ENCODE data around the gene EMILIN1.

The EMILIN1 gene

DNA sequence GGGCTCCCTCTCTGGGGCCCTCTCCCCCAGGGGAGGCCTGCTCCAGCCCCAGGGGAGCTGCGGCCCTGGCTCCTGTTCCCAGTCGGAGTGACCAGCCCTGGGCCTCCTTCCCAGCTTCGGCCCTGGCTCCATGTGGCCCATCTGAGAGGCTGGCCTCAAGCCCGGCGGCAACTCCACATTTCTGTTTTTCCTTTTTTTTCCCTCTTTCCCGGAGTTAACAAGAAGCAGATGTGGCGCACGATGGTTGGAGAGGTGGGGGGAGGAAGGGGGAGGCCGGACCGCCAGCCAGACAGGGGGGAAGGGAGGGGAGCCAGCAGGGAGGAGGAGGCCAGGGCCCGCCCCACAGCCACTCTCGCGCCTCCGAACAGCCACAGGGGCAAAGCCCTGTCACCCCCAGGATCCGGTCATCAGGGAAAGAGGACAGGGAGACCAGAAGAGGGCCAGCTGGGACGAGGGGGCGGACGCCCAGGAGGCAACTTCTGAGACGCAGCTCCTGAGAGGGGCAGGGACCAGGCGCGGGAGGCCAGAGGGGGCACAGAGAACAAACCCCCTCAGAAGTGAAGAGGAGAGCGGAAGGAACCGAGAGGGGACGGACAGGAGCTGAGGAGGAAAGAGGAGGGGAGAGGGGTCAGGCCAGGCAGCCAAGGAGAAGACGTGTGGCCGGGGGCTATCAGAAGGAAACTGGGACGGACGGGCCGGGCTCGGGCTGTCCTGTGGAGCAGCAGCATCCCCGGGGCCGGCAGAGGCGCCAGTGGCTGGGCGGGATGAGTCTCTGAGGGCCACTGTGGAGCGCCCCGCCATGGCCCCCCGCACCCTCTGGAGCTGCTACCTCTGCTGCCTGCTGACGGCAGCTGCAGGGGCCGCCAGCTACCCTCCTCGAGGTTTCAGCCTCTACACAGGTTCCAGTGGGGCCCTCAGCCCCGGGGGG, at the start of gene EMILIN1:
TSS of gene EMILIN1 (plus strand) at position 349 of the 928 bp plus-strand sequence. CDS start at position 800, 451 bp downstream.
- no peak within 1 kb of the TSS for H3K27ac ChIP-seq (ENCODE audit: low read depth, low read length)
- H3K27me3 ChIP-seq (ENCODE audit: control insufficient read depth, insufficient read depth, low read length), result no peaks in the 10 kb centered on the region
- no peaks in the 10 kb centered on the region for H3K9me3 ChIP-seq (ENCODE audit: control insufficient read depth, insufficient read depth, low read depth, low read length)
- 0 out of 2 replicates have a peak within 1 kb of the TSS, but pooled peaks have one; percentile 30 for H3K4me3 ChIP-seq (ENCODE audit: low read depth, low read length)
- no peaks in the 10 kb centered on the region for H3K36me3 ChIP-seq (ENCODE audit: control insufficient read depth, insufficient read depth, low read length)
- H3K4me1 ChIP-seq (ENCODE audit: control insufficient read depth, insufficient read depth, low read length), result peaks cover 21% of the 10 kb centered on the region
- H3K9ac ChIP-seq (ENCODE audit: low read length), result peak within 1 kb of the TSS; percentile 48

DNA sequence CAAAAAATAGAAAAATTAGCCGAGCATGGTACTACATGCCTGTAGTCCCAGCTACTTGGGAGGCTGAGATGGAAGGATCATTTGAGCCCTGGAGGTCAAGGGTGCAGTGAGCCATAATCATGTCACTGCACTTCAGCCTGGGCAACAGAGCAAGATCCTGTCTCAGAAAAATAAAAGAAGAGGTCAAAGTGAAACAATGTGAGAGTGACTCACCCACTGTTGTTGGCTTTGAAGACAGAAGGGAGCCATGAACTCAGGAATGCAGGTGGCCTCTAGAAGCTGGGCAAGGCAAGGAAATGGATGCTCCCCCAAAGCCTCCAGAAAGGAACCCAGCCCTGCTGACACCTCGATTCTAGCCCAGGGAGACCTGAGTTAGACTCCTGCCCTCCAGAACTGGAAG, 49.4 kb upstream of the EMILIN1 start:
- peaks cover 21% of the 10 kb centered on the region; the same call in 1 of the 2 replicates for H3K36me3 ChIP-seq (ENCODE audit: control insufficient read depth, insufficient read depth, low read length)
- H3K9me3 ChIP-seq (ENCODE audit: control insufficient read depth, insufficient read depth, low read depth, low read length), result no peaks in the 10 kb centered on the region
- no peaks in the 10 kb centered on the region for H3K27me3 ChIP-seq (ENCODE audit: control insufficient read depth, insufficient read depth, low read length)
- no peak overlapping the region for H3K9ac ChIP-seq (ENCODE audit: low read length)
- no peak overlapping the region for H3K27ac ChIP-seq (ENCODE audit: low read depth, low read length)
- peaks cover 15% of the 10 kb centered on the region for H3K4me1 ChIP-seq (ENCODE audit: control insufficient read depth, insufficient read depth, low read length)
- H3K4me3 ChIP-seq (ENCODE audit: low read depth, low read length), result no peak overlapping the region

DNA sequence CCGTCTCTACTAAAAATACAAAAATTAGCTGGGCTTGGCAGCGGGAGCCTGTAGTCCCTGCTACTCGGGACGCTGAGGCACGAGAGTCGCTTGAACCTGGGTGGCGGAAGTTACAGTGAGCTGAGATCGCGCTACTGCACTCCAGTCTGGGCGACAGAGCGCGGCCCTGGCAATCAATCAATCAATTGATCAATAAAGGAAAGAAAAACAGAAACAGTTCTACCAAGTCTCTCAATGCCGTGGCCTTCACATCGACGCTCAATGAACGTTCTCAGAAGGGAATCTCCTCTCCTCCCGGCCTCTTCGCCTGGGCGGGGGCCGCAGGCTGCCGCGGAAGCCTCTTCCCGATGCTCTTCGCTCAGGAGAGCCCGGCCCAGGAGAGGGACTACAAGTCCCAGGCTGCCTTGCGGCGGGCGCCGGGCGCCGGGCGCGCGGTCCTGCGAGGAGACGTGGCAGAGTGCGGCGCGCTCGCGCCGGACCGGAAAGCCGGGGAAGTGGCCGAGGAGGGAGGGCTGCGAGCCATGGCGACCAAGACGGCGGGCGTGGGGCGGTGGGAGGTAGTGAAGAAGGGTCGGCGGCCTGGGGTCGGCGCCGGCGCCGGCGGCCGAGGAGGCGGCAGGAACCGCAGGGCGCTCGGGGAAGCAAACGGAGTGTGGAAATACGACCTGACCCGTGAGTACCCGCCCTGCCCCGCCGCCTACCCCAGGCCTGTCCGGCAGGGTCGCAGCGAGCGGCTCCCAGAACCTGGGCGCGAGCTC, 45.7 kb upstream of the EMILIN1 start, which contains the start of gene TMEM214:
TSS of gene TMEM214 (plus strand) at position 471 of the 758 bp plus-strand sequence. CDS start at position 522, 51 bp downstream.
- Histone ChIP-seq H3K27me3 (ENCODE audit: control insufficient read depth, insufficient read depth, low read length) (no peaks in the 10 kb centered on the region), H3K9me3 (ENCODE audit: control insufficient read depth, insufficient read depth, low read depth, low read length) (no peaks in the 10 kb centered on the region), H3K27ac (ENCODE audit: low read depth, low read length) (peak within 1 kb of the TSS; percentile 20; the same call in 1 of the 2 replicates), H3K9ac (ENCODE audit: low read length) (peak within 1 kb of the TSS; percentile 85), H3K4me1 (ENCODE audit: control insufficient read depth, insufficient read depth, low read length) (peaks cover 11% of the 10 kb centered on the region), H3K36me3 (ENCODE audit: control insufficient read depth, insufficient read depth, low read length) (peaks cover 45% of the 10 kb centered on the region), H3K4me3 (ENCODE audit: low read depth, low read length) (peak within 1 kb of the TSS; percentile 94)

DNA sequence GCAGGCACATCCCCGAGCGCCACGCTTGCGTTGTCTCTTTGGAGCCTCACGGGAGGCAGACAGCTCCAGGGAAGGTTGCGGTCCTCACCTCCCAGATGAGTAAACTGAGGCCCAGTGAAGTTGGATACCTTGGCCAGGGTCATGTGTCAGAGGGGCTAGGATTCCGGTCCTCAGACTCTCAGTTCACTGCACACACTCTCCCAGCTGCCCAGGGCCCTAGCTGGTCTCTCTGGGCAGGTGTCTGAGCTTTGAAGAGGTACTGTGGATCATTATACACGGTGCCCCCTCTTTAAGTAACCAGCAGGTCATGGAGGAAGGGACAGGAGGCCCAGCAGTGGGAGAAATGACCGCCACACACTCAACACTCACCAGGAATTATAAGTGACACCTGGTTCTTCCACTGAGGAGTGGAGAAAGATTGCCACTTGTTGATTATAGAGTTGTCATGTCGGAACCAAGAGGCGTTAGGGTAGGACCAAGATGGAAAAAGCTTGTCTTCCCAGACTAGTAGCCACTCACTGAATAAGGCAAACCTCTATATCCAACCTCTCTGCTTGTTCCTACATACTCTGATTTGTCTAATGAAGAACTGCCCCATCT, 45.1 kb upstream of the EMILIN1 start:
- Histone ChIP-seq H3K4me1 (ENCODE audit: control insufficient read depth, insufficient read depth, low read length) (peaks cover 11% of the 10 kb centered on the region), H3K27me3 (ENCODE audit: control insufficient read depth, insufficient read depth, low read length) (no peaks in the 10 kb centered on the region), H3K9ac (ENCODE audit: low read length) (peak overlapping the region; percentile 85), H3K27ac (ENCODE audit: low read depth, low read length) (peak overlapping the region; percentile 20; the same call in 1 of the 2 replicates), H3K9me3 (ENCODE audit: control insufficient read depth, insufficient read depth, low read depth, low read length) (no peaks in the 10 kb centered on the region), H3K4me3 (ENCODE audit: low read depth, low read length) (peak overlapping the region; percentile 94), H3K36me3 (ENCODE audit: control insufficient read depth, insufficient read depth, low read length) (peaks cover 50% of the 10 kb centered on the region)

DNA sequence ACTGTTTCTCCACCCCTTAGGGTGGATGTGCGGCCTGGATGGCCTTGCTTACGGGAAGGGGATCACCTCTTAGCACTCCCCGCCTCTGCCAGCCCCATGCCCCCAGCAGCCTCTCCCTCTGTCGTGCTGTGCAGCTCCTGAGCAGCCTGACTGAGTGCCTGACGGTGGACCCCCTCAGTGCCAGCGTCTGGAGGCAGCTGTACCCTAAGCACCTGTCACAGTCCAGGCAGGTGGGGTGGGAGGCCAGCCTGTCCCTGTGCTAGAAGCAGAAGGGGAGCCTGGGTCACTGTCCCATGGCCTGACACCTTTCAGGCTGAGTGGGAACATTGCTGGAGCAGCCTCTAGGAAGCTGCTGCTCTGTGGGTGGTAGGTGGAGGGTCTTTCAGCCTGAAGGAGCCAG, 40.4 kb upstream of the EMILIN1 start:
- H3K9ac ChIP-seq (ENCODE audit: low read length), result no peak overlapping the region
- H3K27ac ChIP-seq (ENCODE audit: low read depth, low read length), result no peak overlapping the region
- H3K27me3 ChIP-seq (ENCODE audit: control insufficient read depth, insufficient read depth, low read length), result no peaks in the 10 kb centered on the region
- H3K36me3 ChIP-seq (ENCODE audit: control insufficient read depth, insufficient read depth, low read length), result peaks cover 84% of the 10 kb centered on the region
- no peak overlapping the region for H3K4me3 ChIP-seq (ENCODE audit: low read depth, low read length)
- H3K9me3 ChIP-seq (ENCODE audit: control insufficient read depth, insufficient read depth, low read depth, low read length), result no peaks in the 10 kb centered on the region
- peaks cover 9% of the 10 kb centered on the region for H3K4me1 ChIP-seq (ENCODE audit: control insufficient read depth, insufficient read depth, low read length)

DNA sequence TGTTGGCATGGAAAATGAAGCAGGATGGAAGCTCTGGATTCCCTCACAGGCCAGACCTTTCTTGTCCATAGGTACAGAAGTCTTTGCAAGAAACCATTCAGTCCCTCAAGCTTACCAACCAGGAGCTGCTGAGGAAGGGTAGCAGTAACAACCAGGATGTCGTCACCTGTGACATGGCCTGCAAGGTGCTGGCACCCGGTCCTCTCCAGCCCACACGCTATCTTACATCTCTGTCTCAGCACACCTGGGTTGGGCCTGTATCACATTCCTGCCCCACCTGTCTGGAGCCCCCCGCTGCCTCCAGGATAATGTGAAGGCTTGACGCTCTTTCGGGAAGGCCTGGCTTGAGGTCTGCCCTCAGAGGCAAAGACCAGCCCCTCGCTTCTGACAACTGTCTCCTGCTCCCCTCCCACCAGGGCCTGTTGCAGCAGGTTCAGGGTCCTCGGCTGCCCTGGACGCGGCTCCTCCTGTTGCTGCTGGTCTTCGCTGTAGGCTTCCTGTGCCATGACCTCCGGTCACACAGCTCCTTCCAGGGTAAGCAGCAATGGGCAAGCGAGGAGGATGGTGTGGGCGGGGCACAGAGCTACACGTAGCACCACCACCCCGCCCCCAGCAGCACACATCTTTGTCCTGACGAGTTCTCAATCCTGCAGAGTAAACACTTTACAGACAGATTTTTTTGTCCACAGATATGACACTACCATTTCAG, 39.6 kb upstream of the EMILIN1 start:
- Histone ChIP-seq H3K9ac (ENCODE audit: low read length) (no peak overlapping the region), H3K27ac (ENCODE audit: low read depth, low read length) (no peak overlapping the region), H3K4me1 (ENCODE audit: control insufficient read depth, insufficient read depth, low read length) (peaks cover 4% of the 10 kb centered on the region; the same call in 1 of the 2 replicates), H3K9me3 (ENCODE audit: control insufficient read depth, insufficient read depth, low read depth, low read length) (no peaks in the 10 kb centered on the region), H3K36me3 (ENCODE audit: control insufficient read depth, insufficient read depth, low read length) (peaks cover 88% of the 10 kb centered on the region), H3K4me3 (ENCODE audit: low read depth, low read length) (no peak overlapping the region), H3K27me3 (ENCODE audit: control insufficient read depth, insufficient read depth, low read length) (no peaks in the 10 kb centered on the region)

DNA sequence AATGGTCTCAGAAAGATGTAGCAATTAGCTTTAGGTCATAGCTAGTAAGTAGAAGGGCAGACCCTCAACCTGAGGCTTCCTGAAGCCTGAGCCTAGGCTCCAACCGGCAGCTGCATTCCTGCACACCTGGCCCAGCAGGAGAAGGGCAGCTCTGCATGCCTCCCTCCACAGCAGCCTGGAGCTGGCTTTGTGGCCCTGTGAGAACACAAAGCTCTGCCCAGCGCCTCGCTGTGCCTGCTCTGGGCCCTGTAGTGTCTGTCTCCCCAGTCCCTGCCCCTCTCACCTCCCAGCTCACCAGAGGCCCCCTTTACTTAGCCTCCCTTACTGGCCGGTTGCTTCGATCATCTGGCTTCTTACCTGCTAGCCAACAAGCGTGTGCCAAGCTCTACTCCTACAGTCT, 39.0 kb upstream of the EMILIN1 start:
- Histone ChIP-seq H3K4me1 (ENCODE audit: control insufficient read depth, insufficient read depth, low read length) (no peaks in the 10 kb centered on the region), H3K4me3 (ENCODE audit: low read depth, low read length) (no peak overlapping the region), H3K36me3 (ENCODE audit: control insufficient read depth, insufficient read depth, low read length) (peaks cover 88% of the 10 kb centered on the region), H3K27ac (ENCODE audit: low read depth, low read length) (no peak overlapping the region), H3K9me3 (ENCODE audit: control insufficient read depth, insufficient read depth, low read depth, low read length) (no peaks in the 10 kb centered on the region), H3K27me3 (ENCODE audit: control insufficient read depth, insufficient read depth, low read length) (no peaks in the 10 kb centered on the region), H3K9ac (ENCODE audit: low read length) (no peak overlapping the region)

DNA sequence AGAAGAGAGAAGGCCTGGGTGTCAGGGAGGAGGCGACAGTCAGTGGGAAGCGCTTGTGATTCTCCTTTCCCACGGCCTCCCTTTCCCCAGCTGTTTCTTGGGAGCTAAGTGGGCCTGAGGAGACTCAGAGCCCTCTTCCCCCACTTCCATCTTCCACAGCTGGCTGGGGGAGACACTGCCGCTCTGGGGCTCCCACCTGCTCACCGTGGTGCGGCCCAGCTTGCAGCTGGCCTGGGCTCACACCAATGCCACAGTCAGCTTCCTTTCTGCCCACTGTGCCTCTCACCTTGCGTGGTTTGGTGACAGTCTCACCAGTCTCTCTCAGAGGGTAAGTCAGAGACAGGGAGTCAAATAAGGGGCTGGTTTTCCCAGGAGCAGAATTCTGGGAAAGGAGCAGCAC, 38.5 kb upstream of the EMILIN1 start:
- Histone ChIP-seq H3K36me3 (ENCODE audit: control insufficient read depth, insufficient read depth, low read length) (peaks cover 86% of the 10 kb centered on the region), H3K27me3 (ENCODE audit: control insufficient read depth, insufficient read depth, low read length) (no peaks in the 10 kb centered on the region), H3K4me1 (ENCODE audit: control insufficient read depth, insufficient read depth, low read length) (no peaks in the 10 kb centered on the region), H3K27ac (ENCODE audit: low read depth, low read length) (no peak overlapping the region), H3K9ac (ENCODE audit: low read length) (no peak overlapping the region), H3K9me3 (ENCODE audit: control insufficient read depth, insufficient read depth, low read depth, low read length) (no peaks in the 10 kb centered on the region), H3K4me3 (ENCODE audit: low read depth, low read length) (no peak overlapping the region)

DNA sequence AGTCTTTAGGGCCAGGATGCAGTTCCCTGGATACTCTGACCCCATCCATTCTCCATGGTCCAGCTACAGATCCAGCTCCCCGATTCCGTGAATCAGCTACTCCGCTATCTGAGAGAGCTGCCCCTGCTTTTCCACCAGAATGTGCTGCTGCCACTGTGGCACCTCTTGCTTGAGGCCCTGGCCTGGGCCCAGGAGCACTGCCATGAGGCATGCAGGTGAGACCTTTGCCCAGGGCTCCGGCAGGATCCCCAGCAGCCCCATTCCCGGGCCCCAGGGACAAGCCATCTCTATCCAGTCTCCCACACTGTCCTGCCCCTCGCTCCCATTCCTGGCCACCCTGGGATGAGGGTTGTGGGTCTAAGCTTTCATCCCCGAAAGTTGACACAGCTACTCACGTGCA, 38.1 kb upstream of the EMILIN1 start:
- no peak overlapping the region for H3K9ac ChIP-seq (ENCODE audit: low read length)
- H3K27me3 ChIP-seq (ENCODE audit: control insufficient read depth, insufficient read depth, low read length), result no peaks in the 10 kb centered on the region
- H3K4me1 ChIP-seq (ENCODE audit: control insufficient read depth, insufficient read depth, low read length), result no peaks in the 10 kb centered on the region
- no peak overlapping the region for H3K4me3 ChIP-seq (ENCODE audit: low read depth, low read length)
- no peak overlapping the region for H3K27ac ChIP-seq (ENCODE audit: low read depth, low read length)
- peaks cover 82% of the 10 kb centered on the region for H3K36me3 ChIP-seq (ENCODE audit: control insufficient read depth, insufficient read depth, low read length)
- H3K9me3 ChIP-seq (ENCODE audit: control insufficient read depth, insufficient read depth, low read depth, low read length), result no peaks in the 10 kb centered on the region

DNA sequence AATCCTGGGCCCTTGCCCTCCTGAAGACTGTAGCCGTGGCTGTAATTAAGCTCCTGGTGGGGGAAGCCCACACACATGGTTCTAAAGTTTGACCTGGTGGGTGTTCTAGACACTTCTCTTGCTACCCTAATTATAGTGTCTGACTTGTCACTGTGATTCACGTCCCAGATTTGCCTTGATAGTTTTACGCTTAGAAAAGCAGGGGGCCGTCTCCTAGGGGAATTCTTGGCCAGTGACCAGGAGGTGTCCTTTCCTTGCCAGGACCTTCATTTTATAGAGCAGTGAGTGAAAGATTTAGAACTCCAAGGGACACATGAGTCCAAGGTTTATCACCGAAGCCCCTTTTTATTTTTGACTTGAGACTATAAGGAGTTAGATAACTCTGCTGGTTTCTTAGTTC, 36.7 kb upstream of the EMILIN1 start:
- Histone ChIP-seq H3K36me3 (ENCODE audit: control insufficient read depth, insufficient read depth, low read length) (peaks cover 67% of the 10 kb centered on the region), H3K4me3 (ENCODE audit: low read depth, low read length) (no peak overlapping the region), H3K9ac (ENCODE audit: low read length) (no peak overlapping the region), H3K9me3 (ENCODE audit: control insufficient read depth, insufficient read depth, low read depth, low read length) (no peaks in the 10 kb centered on the region), H3K4me1 (ENCODE audit: control insufficient read depth, insufficient read depth, low read length) (no peaks in the 10 kb centered on the region), H3K27me3 (ENCODE audit: control insufficient read depth, insufficient read depth, low read length) (no peaks in the 10 kb centered on the region), H3K27ac (ENCODE audit: low read depth, low read length) (no peak overlapping the region)
